ENCODE data around the gene STYXL2. TPM values are rescaled to one million over a fixed set of nuclear protein-coding genes. Genes with fewer than 3 reads are reported as not detected.

The STYXL2 gene
- total RNA-seq, 2 donors from 2014 or later = 5.8 to 21.9 TPM

- peaks cover 0 to 8% of the 10 kb centered on the region in 2 donors for H3K4me1 ChIP-seq (ENCODE audit: control insufficient read depth in 1 of 2, low read depth in 2 of 2)
- DNase-seq (ENCODE audit: low spot score) (no peak), ATAC-seq (ENCODE audit: insufficient number of reproducible peaks, low FRiP score, low read depth) (no peak)
- no peak overlapping the region for H3K27ac ChIP-seq
- TF ChIP-seq, protein P1, sequence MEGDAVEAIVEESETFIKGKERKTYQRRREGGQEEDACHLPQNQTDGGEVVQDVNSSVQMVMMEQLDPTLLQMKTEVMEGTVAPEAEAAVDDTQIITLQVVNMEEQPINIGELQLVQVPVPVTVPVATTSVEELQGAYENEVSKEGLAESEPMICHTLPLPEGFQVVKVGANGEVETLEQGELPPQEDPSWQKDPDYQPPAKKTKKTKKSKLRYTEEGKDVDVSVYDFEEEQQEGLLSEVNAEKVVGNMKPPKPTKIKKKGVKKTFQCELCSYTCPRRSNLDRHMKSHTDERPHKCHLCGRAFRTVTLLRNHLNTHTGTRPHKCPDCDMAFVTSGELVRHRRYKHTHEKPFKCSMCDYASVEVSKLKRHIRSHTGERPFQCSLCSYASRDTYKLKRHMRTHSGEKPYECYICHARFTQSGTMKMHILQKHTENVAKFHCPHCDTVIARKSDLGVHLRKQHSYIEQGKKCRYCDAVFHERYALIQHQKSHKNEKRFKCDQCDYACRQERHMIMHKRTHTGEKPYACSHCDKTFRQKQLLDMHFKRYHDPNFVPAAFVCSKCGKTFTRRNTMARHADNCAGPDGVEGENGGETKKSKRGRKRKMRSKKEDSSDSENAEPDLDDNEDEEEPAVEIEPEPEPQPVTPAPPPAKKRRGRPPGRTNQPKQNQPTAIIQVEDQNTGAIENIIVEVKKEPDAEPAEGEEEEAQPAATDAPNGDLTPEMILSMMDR (IDR thresholded peaks at IDR 0.05) = no peak
- H3K4me3 ChIP-seq = no peak overlapping the region
- no peaks in the 10 kb centered on the region for H3K27me3 ChIP-seq (replicated peaks; ENCODE audit: insufficient read depth)
- H3K36me3 ChIP-seq = no peaks in the 10 kb centered on the region
- no peaks in the 10 kb centered on the region for H3K9me3 ChIP-seq
Measured at GRCh38 chr1:167060141-167061072, 33.5 kb upstream of the STYXL2 start.

DNA sequence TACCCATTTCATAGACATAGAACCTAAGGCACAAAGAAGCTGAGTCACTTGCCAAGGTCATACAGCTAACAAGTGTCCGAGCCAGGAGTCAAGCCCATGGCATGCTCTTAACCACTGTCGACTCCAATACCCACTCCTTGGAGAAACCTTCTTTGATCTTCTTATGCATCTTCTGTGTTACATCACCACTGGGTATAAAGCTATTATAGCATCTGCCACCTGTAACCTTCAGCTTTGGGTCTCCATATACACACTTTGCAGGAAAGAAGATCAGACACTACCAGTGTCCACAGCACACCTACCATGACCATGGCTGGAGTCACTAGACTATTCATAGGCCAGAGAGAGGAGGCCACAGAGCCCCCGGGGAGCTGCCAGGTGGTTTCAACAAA, 32.8 kb upstream of the STYXL2 start:
- TF ChIP-seq, protein P1 (IDR thresholded peaks at IDR 0.05) = no peak
- Histone ChIP-seq H3K9me3 (no peaks in the 10 kb centered on the region), H3K27me3 (replicated peaks; ENCODE audit: insufficient read depth) (no peaks in the 10 kb centered on the region), H3K36me3 (no peaks in the 10 kb centered on the region), H3K4me3 (no peak overlapping the region), H3K27ac (no peak overlapping the region), H3K4me1 (ENCODE audit: control insufficient read depth in 1 of 2, low read depth in 2 of 2) (peaks cover 0 to 8% of the 10 kb centered on the region in 2 donors)
- ATAC-seq (ENCODE audit: insufficient number of reproducible peaks, low FRiP score, low read depth) (no peak), DNase-seq (ENCODE audit: low spot score) (no peak)

GRCh38 chr1:167064621-167065020, 29.3 kb upstream of the STYXL2 start:
- Histone ChIP-seq H3K4me1 (ENCODE audit: control insufficient read depth in 1 of 2, low read depth in 2 of 2) (no peaks in the 10 kb centered on the region), H3K27me3 (replicated peaks; ENCODE audit: insufficient read depth) (no peaks in the 10 kb centered on the region), H3K9me3 (no peaks in the 10 kb centered on the region), H3K4me3 (no peak overlapping the region), H3K27ac (no peak overlapping the region), H3K36me3 (no peaks in the 10 kb centered on the region)
- DNase-seq (ENCODE audit: low spot score) (no peak), ATAC-seq (ENCODE audit: insufficient number of reproducible peaks, low FRiP score, low read depth) (no peak)
- TF ChIP-seq, protein P1 (IDR thresholded peaks at IDR 0.05) = no peak

GRCh38 chr1:167065471-167065870, 28.4 kb upstream of the STYXL2 start:
- no peak for DNase-seq (ENCODE audit: low spot score)
- no peaks in the 10 kb centered on the region for H3K36me3 ChIP-seq

More at GRCh38 chr1:167065471-167065870, 28.4 kb upstream of the STYXL2 start:
- H3K9me3 ChIP-seq = no peaks in the 10 kb centered on the region
- TF ChIP-seq, protein P1 (IDR thresholded peaks at IDR 0.05) = no peak
- no peak for ATAC-seq (ENCODE audit: insufficient number of reproducible peaks, low FRiP score, low read depth)
- no peak overlapping the region for H3K27ac ChIP-seq
- H3K27me3 ChIP-seq (replicated peaks; ENCODE audit: insufficient read depth) = no peaks in the 10 kb centered on the region
- H3K4me3 ChIP-seq = no peak overlapping the region
- no peaks in the 10 kb centered on the region for H3K4me1 ChIP-seq (ENCODE audit: control insufficient read depth in 1 of 2, low read depth in 2 of 2)

Data from thoracic aorta (tissue), 2 donors.